NCI-H1092 (cell line): Measurements from ENCODE around the gene MOCS1.

ENCODE experiments used
- DNase-seq: peaks from one replicate; lab custom pipeline; 2025; lab: John Stamatoyannopoulos, UW

The MOCS1 gene

GRCh38 chr6:39902786-39903465 lies 31.3 kb downstream of the MOCS1 start:
- no peak for DNase-seq

DNA sequence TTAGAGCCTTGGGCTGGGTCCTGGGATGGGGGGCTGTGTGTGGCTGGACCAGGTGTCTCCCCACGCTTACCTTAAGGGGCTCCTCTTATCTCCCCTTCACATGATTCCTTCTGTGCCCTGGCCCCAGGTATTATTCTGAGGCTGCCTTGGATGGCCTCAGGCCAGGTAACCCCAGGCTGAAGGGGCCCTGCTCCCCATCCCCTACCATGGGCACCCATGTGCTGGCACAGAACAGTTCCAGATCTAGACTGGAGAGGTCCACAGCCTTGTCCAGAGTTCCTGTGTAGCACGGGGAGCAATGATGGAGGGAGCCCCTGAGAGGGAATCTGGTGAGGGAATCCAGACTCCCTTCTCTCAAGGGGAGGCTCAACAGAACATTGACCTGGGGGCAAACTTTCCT lies 32.1 kb downstream of the MOCS1 start:
- DNase-seq = no peak

GRCh38 chr6:39901670-39902069 lies 32.6 kb downstream of the MOCS1 start:
- no peak for DNase-seq

DNA sequence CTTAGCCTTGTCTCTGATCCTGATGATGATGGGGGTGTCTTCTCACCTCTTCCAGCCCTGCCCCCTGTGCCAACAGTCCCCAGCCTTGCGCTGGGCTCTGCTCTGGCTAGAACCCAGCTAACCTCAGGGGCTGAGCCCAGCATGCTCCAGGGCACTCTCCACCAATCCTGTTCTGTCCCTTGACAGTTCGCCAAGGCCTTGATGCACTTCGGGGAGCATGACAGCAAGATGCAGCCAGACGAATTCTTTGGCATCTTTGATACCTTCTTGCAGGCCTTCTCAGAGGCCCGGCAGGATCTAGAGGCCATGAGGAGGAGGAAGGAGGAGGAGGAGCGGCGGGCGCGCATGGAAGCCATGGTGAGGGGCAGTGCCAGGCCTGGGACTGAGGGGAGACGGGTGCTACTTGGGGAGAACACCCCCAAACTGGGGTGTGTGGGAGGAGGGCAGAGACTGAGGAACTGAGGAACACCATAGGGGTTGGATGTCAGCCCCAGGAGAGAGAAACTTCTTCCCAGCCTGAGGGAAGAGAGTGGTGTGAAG lies 33.1 kb downstream of the MOCS1 start:
- no peak for DNase-seq

- DNase-seq = no peak
Observed at GRCh38 chr6:39899554-39900295, 34.5 kb downstream of the MOCS1 start.

DNA sequence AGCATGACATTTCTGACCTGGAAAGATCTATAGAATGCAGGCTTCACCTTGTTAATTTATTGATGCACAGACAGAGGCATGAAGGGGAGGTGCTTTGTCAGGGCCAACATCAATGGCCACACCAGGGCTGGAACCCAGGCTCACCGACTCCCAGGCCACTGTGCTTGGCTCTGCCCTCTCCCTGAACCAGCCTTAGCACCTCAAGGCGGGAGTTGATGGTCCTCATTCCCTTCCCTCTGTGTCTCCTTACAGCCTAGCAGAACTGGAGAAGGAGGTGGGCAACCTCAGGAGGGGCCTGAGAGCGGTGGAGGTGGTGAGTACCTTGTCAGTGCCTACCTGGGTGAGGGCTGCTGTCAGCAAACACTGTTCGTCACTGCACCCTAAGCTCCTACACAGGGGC lies 35.6 kb downstream of the MOCS1 start:
- no peak for DNase-seq

DNA sequence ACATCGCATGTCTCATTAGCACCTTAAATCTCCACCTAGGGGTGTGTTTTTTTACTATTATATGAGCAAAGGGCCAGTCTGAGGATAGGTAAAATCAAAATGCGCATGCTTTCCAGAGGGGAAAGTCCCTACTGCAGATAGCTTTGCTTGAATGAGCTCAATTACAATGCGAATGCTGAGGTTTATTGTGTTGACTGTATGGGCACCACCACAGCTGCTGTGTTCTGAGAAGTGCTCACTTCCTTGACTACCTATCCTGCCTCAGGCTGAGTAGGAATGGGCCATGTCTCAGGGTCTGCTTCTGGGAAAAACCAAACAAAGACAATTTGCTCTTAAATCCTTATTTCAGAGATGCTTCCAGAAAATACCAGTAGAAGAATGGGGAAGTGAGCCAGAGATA lies 36.6 kb downstream of the MOCS1 start:
- DNase-seq = no peak

DNA sequence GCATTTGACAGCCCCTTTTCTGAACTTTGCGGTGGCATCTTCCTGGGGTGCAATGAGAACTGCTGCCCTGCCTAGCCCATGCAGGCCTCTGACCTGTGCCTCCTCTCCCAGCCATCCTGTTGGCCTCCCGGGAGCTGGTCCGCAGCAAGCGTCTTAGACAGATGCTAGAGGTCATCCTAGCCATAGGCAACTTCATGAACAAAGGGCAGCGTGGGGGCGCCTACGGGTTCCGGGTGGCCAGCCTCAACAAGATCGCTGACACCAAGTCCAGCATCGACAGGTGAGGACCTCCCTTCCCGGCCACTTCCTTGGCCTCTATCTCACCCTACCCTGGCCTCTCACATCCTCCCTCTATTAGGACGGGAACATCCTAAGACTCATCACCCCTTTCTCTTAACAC lies 37.6 kb downstream of the MOCS1 start:
- DNase-seq = no peak

DNA sequence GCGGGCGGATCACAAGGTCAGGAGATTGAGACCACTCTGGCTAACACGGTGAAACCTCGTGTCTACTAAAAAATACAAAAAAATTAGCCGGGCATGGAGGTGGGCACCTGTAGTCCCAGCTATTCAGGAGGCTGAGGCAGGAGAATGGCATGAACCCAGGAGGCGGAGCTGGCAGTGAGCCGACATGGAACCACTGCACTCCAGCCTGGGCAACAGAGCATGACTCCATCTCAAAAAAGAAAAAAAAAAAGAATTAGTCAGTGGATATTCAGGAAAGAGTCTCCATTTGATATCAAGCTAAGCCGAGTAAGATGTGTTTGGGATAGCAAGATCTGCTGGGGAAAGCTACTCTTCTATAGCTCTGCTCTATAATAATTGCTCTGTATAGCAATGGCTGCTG lies 41.0 kb downstream of the MOCS1 start:
- no peak for DNase-seq

DNA sequence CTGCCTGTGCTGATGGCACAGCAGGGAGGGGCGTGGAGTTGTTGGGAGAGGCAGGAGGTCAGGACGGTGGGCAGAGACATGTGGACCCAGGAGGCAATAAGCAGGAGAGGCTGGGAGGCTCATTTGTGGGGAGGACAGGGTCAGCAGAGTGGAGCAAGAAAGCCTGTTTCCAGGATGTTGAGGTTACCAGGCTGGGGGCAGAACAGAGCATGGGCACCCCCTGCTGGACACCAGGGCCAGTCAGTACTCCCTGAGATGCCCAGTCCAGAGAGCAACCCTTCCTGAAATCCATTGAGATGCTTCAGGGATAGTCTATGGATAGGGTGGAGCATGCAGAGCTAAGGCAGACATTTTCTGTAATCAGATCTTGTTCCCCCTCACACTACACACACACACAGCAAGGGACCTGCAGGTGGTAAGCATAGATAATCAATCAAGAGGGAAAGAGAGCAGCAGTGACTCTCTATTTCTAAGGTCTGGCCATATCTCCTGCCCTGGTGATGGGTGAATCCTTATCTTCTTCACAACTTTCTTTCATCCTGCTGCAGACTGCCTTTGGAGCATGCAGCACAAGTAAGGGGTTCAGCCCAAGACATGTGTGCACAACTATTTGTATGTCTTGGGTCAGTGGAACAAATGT lies 41.7 kb downstream of the MOCS1 start:
- peak; percentile 3 for DNase-seq

GRCh38 chr6:39891976-39892375 lies 42.3 kb downstream of the MOCS1 start:
- no peak for DNase-seq

DNA sequence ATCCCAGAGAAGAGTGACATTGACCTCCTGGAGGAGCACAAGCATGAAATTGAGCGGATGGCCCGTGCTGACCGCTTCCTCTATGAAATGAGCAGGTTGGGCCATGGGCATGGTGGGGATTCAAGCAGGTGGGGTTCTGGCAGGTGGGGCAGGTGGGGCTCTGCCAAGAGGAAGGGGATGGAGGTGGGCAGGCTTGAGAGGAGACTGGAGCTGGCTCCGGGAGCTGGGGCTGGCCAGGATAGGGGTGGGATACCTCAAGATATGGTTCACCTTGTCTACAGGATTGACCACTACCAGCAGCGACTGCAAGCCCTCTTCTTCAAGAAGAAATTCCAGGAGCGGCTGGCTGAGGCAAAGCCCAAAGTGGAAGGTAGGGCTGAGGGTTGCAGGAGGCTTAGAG lies 42.9 kb downstream of the MOCS1 start:
- no peak for DNase-seq

GRCh38 chr6:39889229-39889628 lies 45.0 kb downstream of the MOCS1 start:
- no peak for DNase-seq

DNA sequence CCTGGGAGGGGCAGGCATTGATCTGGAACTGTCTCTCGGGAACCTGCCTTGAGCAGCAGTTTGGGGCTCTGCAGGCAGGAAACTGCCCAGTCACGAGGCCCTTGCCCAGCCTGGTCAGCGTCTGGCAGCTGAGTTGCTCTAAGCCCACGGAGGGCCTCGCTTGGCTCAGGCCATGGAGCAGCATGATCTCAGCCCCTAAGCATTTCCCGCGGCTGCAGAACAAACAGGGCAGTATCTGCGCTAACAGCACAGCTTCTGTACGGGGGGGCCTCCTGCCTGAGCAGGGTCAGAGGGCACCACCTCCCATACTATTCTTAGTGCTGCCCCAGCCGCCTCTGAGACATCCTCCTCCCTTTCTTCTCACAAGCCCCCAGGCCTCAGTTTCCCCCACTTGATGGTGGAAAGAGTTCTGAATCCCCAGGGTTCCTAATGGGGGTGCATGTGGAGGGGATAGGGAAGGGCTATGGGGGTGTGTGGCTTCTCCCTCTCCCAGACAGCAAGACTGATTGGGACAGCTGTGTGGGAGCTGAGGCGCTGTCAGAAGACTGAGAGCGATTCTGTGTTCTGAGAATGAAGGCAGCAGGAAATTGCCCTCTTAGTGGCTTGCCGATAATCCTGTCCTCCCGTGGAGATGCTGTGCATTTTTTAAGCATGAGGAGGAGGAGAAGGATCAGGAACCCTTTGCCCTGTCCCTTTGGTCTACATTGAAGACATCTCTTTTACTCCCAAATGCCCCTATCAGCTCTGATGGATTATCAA lies 46.4 kb downstream of the MOCS1 start:
- no peak for DNase-seq

- no peak for DNase-seq
Observed at GRCh38 chr6:39886871-39887270, 47.4 kb downstream of the MOCS1 start.

DNA sequence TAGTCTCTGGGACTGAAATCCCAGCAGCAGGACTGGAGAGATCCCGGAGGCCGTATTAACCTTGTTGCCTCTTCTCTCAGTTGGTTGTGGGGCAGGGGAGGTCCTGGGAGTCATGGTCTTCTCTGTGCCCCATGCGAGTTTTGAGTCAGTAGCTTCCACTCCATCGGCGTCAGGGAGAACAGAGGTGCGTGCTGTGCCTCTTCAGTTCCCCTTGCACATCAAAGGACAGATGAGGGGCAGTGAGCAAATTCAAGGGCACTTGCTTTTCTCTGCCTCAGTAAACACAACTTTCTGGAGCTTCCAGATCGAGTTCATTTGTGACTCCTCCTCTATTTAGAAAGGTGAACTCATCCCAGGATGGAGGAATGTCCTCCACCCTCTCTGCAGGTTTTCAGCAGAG lies 48.6 kb downstream of the MOCS1 start:
- DNase-seq = no peak

- no peak for DNase-seq
Observed at GRCh38 chr6:39884696-39885095, 49.6 kb downstream of the MOCS1 start.

DNA sequence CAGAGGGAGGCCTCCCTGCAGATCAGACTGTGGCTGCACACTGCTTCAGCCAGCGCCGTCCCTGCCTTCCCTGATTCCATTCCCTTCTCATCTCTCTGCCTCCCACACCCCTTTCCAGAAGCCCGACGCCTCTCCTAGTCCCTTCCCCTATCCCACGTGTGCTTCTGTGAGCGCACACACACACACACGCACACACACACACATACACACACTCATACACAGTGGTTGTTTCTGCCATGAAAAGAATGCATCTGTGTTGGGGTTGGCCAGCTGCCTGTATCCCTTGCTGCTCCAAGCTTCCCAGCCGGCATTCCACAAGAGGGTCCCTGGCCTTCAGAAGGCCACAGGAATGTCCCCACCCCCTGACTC lies 51.7 kb downstream of the MOCS1 start:
- DNase-seq = no peak

DNA sequence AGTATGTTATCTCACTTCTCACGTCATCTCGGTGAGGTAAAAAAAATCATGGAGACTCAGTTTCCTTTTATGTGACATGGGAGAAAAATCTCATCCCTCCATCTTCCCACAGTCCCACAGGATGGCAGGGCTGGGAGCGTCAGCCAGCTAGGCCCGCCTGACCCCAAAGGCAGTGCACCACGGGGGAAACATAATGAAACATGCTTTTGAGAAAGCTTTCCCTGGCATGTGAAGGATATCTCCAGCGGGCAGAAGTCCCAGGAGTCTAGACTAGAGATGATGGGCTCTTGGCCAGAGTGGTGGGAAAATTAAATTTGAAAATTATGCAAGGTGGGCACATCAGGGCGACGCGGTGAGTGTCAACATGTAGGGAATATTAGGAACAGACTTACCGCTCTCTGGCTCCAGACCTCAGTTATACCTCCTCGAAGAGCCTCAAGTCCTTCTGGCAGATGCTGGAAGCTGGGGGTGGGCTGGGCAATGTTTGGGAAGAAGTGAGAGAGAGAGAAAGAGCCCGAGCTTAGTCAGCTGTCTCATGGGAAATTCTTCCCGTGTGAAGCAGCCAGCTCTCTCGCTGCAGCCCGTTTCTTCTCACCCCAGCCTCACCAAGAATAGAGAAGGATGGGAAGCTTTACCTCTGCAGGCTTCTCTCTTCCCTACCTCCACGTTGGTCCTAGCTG lies 52.3 kb downstream of the MOCS1 start:
- DNase-seq = no peak

GRCh38 chr6:39880594-39880993 lies 53.7 kb downstream of the MOCS1 start:
- no peak for DNase-seq

- no peak for DNase-seq
Observed at GRCh38 chr6:39879535-39879934, 54.7 kb downstream of the MOCS1 start.

- no peak for DNase-seq
Observed at GRCh38 chr6:39876826-39877225, 57.4 kb downstream of the MOCS1 start.
